Lower lobe of right lung (tissue), 2 donors: Measurements from ENCODE around the gene MXD1. TPM values are rescaled to one million over a fixed set of nuclear protein-coding genes. Genes with fewer than 3 reads are reported as not detected.

Source experiments
- ATAC-seq, 2 donors: fragments of 200-7000 bp; cut with Tn5 transposase; one replicate each; pipeline ENCODE4 v1.9.1; 2020 to 2022; ENCODE audit warnings: mild to moderate bottlenecking in 2 of 2, moderate library complexity in 2 of 2
- DNase-seq: peaks from one replicate; pipeline ENCODE4 v3.0.0-alpha.2; 2020
- H3K27ac ChIP-seq: fragments of 200-600 bp; one replicate; pipeline ENCODE4 v1.8.0; 2022
- H3K27me3 ChIP-seq: fragments of 200-600 bp; one replicate; pipeline ENCODE4 v1.8.0; 2022; ENCODE audit warnings: low read depth
- H3K36me3 ChIP-seq: fragments of 200-600 bp; one replicate; pipeline ENCODE4 v1.8.0; 2022; ENCODE audit warnings: mild to moderate bottlenecking
- H3K4me1 ChIP-seq: fragments of 200-600 bp; one replicate; pipeline ENCODE4 v1.8.0; 2022
- H3K4me3 ChIP-seq: fragments of 200-600 bp; one replicate; pipeline ENCODE4 v1.8.0; 2022; ENCODE audit warnings: mild to moderate bottlenecking
- H3K9me3 ChIP-seq: fragments of 200-600 bp; one replicate; pipeline ENCODE4 v1.8.0; 2022
- CTCF ChIP-seq: fragments of 200-600 bp; IDR thresholded peaks from one replicate; pipeline ENCODE4 v1.8.0; 2022; ENCODE audit warnings: antibody characterized with exemption, mild to moderate bottlenecking
- intact Hi-C: fragments of 100-400 bp; cut with DNase I; formaldehyde crosslinking; loops from one replicate; pipeline ENCODE4 v1.11.0; 2022
- total RNA-seq: library from RNA; stranded (reverse); fragmentation: NEBNext Ultra II Directional; extraction: Animal tissue kit (Norgen Biotek cat#: 25700); gene quantifications from one replicate; pipeline ENCODE4 v1.2.1, GENCODE V29; 2021
- donor health status: DM: no; HTN: yes; CAD: no; lungs with severe emphysema.

Gene MXD1
- total RNA-seq, 1 donor from 2014 or later, result 33.8 TPM

GRCh38 chr2:69952336-69953115 is 37.6 kb downstream of the MXD1 start:
- TF ChIP-seq CTCF, result no peak
- no peaks in the 10 kb centered on the region for H3K9me3 ChIP-seq
- H3K36me3 ChIP-seq, result no peaks in the 10 kb centered on the region
- intact Hi-C loops, result no loop called here
- H3K4me1 ChIP-seq, result no peaks in the 10 kb centered on the region
- H3K27me3 ChIP-seq, result no peaks in the 10 kb centered on the region
- peak; percentile 12 to 38 for ATAC-seq
- no peak overlapping the region for H3K27ac ChIP-seq
- H3K4me3 ChIP-seq, result no peak overlapping the region
- no peak for DNase-seq

- intact Hi-C loops, result no loop called here
- no peak overlapping the region for H3K4me3 ChIP-seq
- no peaks in the 10 kb centered on the region for H3K27me3 ChIP-seq
- DNase-seq, result no peak
- TF ChIP-seq CTCF, result no peak
- H3K9me3 ChIP-seq, result no peaks in the 10 kb centered on the region
- H3K4me1 ChIP-seq, result no peaks in the 10 kb centered on the region
- H3K27ac ChIP-seq, result no peak overlapping the region
- no peak for ATAC-seq
- no peaks in the 10 kb centered on the region for H3K36me3 ChIP-seq
Observed at GRCh38 chr2:69954084-69954483, 39.2 kb downstream of the MXD1 start.

- ATAC-seq (no peak), DNase-seq (no peak)
- Histone ChIP-seq H3K36me3 (no peaks in the 10 kb centered on the region), H3K27me3 (no peaks in the 10 kb centered on the region), H3K4me3 (no peak overlapping the region), H3K27ac (no peak overlapping the region), H3K9me3 (no peaks in the 10 kb centered on the region), H3K4me1 (no peaks in the 10 kb centered on the region)
- intact Hi-C loops, result no loop called here
- TF ChIP-seq CTCF, result no peak
Observed at GRCh38 chr2:69955029-69955428, 40.1 kb downstream of the MXD1 start.

GRCh38 chr2:69956475-69956979 is 41.6 kb downstream of the MXD1 start:
- TF ChIP-seq CTCF, result no peak

GRCh38 chr2:69957965-69958364 is 43.1 kb downstream of the MXD1 start:
- Histone ChIP-seq H3K4me1 (no peaks in the 10 kb centered on the region), H3K36me3 (no peaks in the 10 kb centered on the region), H3K4me3 (no peak overlapping the region), H3K9me3 (no peaks in the 10 kb centered on the region), H3K27me3 (no peaks in the 10 kb centered on the region), H3K27ac (no peak overlapping the region)
- ATAC-seq (no peak), DNase-seq (no peak)
- no peak for TF ChIP-seq CTCF
- intact Hi-C loops, result no loop called here

More at GRCh38 chr2:69956475-69956979, 41.6 kb downstream of the MXD1 start:
- H3K27ac ChIP-seq, result no peak overlapping the region
- H3K4me1 ChIP-seq, result no peaks in the 10 kb centered on the region
- H3K36me3 ChIP-seq, result no peaks in the 10 kb centered on the region
- no peak overlapping the region for H3K4me3 ChIP-seq
- intact Hi-C loops, result no loop called here
- no peaks in the 10 kb centered on the region for H3K27me3 ChIP-seq
- ATAC-seq (no peak), DNase-seq (no peak)
- H3K9me3 ChIP-seq, result no peaks in the 10 kb centered on the region
